AG04449 (cell line): ENCODE measurements around the gene CHP2.
"Not testable (repeated sequence)": the region's sequence is repeated elsewhere in the genome, so short reads cannot be mapped to it uniquely, and the experiment has no call there.

ENCODE experiments used
- CTCF ChIA-PET: fragments of 350-600 bp; formaldehyde crosslinking; extraction: SDS; loops from one replicate; lab custom pipeline; 2021; ENCODE audit warnings: antibody characterized with exemption; lab: Yijun Ruan, JAX
- POLR2A ChIA-PET: fragments of 400-600, 350-600 bp; formaldehyde crosslinking; extraction: SDS; loops from one replicate; lab custom pipeline; 2020; ENCODE audit warnings: antibody characterized with exemption, inconsistent platforms; lab: Yijun Ruan, JAX
- DNase-seq: peaks from one replicate; pipeline ENCODE4 v3.0.0-alpha.2; 2010; ENCODE audit warnings: low read depth, low spot score
- H3K4me3 ChIP-seq: 2 replicates; pipeline ENCODE4 v1.5.1; 2011; ENCODE audit warnings: low read depth, mild to moderate bottlenecking, control low read depth, low read length
- CTCF ChIP-seq: IDR thresholded peaks from one replicate; pipeline ENCODE4 v1.5.1; 2011; ENCODE audit warnings: mild to moderate bottlenecking, moderate library complexity, low read length, control low read depth, inconsistent platforms; ENCODE audit not compliant: insufficient read depth; ENCODE audit errors: missing control alignments

The CHP2 gene

DNA sequence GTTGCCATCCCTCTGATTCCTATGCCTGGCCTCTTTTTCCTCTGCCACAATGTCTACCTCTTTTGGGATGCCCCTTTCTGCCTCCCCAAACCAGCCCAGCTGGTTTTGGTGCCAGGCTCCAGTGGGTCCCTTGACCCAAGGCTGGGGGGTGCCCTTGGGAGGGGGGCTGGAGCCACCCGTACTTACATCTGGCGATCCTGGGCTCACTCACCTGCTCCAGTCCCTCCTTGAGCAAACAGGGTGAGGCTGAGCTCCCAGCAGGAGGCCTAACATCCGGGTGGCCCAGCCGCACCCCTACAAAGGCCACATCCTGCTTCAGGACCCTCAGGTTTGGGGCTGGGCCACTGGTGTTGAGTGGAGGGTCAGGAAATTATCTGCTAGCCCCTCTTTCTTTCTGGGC is 43.0 kb upstream of the CHP2 start:
- no peak for DNase-seq
- TF ChIP-seq CTCF = no peak
- CTCF ChIA-PET = interaction anchor here (0.8 kb wide), 1 partner anchor 16 kb away, joined by 3 read pairs; no protein-coding TSS in a partner anchor
- no peak overlapping the region for H3K4me3 ChIP-seq
- POLR2A ChIA-PET = no interaction called here

GRCh38 chr16:23712976-23713375 is 41.9 kb upstream of the CHP2 start, which contains the start of gene ERN2:
Gene ERN2 (minus strand): TSS chr16:23713222. CDS start chr16:23713187, 35 bp downstream.
- DNase-seq = no peak
- POLR2A ChIA-PET = no interaction called here
- CTCF ChIA-PET = no interaction called here
- TF ChIP-seq CTCF = no peak
- no peak within 1 kb of the TSS for H3K4me3 ChIP-seq

DNA sequence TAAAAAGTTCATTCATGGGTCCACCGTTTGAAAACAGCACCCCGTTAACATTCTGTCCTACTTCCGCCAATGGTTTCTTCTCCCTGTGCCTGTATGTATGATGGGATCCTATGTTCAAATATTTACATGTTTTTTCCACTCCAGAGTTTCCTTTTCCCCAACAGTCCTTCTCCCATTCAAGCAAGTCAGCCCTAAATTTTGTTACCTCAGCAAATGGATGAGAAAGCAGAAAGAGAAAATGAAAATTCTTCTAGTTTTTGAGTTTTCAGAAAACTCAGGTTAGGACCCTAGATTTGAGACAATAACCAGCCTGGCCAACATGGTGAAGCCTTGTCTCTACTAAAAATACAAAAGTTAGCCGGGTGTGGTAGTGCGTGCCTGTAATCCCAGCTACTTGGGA is 38.3 kb upstream of the CHP2 start:
- CTCF ChIA-PET = interaction anchor here (1.3 kb wide), 1 partner anchor 11 kb away, joined by 3 read pairs; no protein-coding TSS in a partner anchor
- no peak overlapping the region for H3K4me3 ChIP-seq
- DNase-seq = no peak
- TF ChIP-seq CTCF = no peak
- POLR2A ChIA-PET = no interaction called here

DNA sequence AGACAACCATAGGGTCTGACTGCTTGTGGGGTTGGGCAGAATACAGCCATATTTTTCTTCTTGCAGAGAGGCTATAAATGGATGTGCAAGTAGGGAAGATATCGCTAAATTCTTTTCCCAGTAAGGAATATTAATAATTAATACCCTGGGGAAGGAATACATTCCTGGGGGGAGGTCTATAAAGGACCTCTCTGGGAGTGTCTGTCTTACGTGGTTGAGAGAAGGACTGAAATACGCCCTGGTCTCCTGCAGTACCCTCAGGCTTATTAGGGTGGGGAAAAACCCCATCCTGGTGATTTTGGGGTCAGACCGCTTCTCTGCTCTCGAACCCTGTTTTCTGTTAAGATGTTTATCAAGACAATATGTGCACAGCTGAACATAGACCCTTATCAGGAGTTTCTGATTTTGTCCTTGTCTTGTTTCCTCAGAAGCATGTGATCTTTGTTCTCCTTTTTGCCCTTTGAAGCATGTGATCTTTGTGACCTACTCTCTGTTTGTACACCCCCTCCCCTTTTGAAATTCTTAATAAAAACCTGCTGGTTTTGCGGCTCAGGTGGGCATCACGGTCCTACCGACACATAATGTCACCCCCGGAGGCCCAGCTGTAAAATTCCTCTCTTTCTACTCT is 32.1 kb upstream of the CHP2 start:
- CTCF ChIA-PET, H3K4me3 ChIP-seq, DNase-seq, POLR2A ChIA-PET: not testable (repeated sequence)

DNA sequence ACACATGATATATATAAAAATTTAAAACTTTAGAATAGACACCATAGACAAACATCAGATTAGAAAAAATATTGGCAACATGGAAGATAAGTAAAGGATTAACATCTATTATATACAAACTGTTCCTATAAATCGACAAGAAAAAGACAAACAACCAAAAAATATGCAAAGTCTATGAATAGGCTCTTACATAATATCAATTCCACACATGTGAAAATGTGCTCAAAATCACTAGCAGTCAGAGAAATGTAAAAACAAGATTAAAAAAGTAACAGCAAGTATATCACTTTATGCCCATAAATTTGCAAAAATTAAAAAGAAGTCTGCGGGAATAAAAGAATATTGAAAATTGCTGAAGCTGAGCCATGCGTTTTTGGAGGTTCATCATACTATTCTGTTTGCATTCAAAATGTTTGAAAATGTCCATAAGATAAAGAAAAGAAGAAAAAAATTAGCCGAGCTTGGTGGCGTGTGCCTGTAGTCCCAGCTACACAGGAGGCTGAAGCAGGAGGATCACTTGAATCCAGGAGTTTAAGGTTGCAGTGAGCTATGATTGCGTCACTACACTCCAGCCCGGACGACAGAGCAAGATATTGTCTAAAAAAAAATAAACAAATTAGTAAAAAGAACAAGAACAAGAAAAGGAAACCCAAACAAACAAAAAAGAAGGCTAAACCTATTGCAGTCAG is 30.6 kb upstream of the CHP2 start:
- DNase-seq = no peak
- TF ChIP-seq CTCF = no peak
- no peak overlapping the region for H3K4me3 ChIP-seq
- CTCF ChIA-PET = no interaction called here
- POLR2A ChIA-PET = no interaction called here

DNA sequence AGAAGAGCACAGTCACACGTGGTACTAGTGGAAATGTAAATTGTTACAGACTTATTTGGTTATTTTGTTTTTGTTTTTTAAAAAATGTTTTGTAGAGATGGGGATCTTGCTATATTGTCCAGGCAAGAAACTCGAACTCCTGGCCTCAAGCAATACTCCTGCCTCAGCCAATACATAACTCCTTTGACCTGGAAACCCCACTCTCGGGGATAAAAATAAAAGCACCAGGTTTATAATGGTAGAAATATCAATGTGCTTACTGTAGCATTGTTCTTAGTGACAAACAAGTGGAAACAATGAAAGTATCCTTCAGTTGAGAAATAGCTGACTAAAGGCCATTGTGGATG is 30.1 kb upstream of the CHP2 start:
- no peak overlapping the region for H3K4me3 ChIP-seq
- no peak for TF ChIP-seq CTCF
- ChIA-PET CTCF (no interaction called here), POLR2A (no interaction called here)
- no peak for DNase-seq
